ENCODE data around the gene ARHGAP24.

DNA sequence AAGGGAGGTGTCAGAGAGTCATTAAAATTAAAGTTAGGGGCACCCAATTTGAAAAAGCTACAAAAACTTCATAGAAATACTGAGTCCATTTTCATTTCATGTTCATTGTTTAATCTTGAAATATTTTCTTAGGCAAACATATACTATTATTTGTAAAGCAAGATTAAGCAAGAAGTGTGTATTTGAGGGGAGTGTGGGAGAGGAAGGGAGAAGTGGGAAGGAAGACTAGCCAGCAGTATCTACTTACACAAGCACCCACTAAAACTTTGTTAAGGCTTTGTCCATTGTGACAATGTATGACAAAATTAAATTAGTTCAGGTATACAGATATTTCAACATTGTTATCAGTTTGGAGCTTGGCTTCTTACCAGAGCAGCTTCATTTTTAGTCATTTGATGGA, 222.9 kb downstream of the ARHGAP24 start:
- TF ChIP-seq, protein P1, sequence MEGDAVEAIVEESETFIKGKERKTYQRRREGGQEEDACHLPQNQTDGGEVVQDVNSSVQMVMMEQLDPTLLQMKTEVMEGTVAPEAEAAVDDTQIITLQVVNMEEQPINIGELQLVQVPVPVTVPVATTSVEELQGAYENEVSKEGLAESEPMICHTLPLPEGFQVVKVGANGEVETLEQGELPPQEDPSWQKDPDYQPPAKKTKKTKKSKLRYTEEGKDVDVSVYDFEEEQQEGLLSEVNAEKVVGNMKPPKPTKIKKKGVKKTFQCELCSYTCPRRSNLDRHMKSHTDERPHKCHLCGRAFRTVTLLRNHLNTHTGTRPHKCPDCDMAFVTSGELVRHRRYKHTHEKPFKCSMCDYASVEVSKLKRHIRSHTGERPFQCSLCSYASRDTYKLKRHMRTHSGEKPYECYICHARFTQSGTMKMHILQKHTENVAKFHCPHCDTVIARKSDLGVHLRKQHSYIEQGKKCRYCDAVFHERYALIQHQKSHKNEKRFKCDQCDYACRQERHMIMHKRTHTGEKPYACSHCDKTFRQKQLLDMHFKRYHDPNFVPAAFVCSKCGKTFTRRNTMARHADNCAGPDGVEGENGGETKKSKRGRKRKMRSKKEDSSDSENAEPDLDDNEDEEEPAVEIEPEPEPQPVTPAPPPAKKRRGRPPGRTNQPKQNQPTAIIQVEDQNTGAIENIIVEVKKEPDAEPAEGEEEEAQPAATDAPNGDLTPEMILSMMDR (conservative IDR thresholded peaks at IDR 0.05): no peak
- TF ChIP-seq ZFX (IDR thresholded peaks at IDR 0.05): no peak
